Upper lobe of left lung (tissue), 4 donors: ENCODE measurements around the gene SPDYE16.
"Not testable (repeated sequence)": the region's sequence is repeated elsewhere in the genome, so short reads cannot be mapped to it uniquely, and the experiment has no call there.

Source experiments
- CTCF ChIP-seq, 6 experiments: fragments of 450-650 bp in 4 of 6; fragments of 200-600 bp in 2 of 6; sonication (generic) in 2 of 6; IDR thresholded peaks; one replicate each; pipeline ENCODE4 v1.5.1; 2016 to 2019; ENCODE audit warnings: antibody characterized with exemption in 6 of 6
- POLR2A ChIP-seq, 4 donors: fragments of 450-650 bp; IDR thresholded peaks; one replicate each; pipeline ENCODE4 v1.5.1; 2016 to 2017; ENCODE audit warnings: antibody characterized with exemption in 4 of 4, mild to moderate bottlenecking in 2 of 4
- POLR2AphosphoS5 ChIP-seq, 2 donors: sonication (generic); formaldehyde crosslinking; IDR thresholded peaks; one replicate each; pipeline ENCODE4 v1.5.1; 2017; ENCODE audit warnings: antibody characterized with exemption in 2 of 2

DNA sequence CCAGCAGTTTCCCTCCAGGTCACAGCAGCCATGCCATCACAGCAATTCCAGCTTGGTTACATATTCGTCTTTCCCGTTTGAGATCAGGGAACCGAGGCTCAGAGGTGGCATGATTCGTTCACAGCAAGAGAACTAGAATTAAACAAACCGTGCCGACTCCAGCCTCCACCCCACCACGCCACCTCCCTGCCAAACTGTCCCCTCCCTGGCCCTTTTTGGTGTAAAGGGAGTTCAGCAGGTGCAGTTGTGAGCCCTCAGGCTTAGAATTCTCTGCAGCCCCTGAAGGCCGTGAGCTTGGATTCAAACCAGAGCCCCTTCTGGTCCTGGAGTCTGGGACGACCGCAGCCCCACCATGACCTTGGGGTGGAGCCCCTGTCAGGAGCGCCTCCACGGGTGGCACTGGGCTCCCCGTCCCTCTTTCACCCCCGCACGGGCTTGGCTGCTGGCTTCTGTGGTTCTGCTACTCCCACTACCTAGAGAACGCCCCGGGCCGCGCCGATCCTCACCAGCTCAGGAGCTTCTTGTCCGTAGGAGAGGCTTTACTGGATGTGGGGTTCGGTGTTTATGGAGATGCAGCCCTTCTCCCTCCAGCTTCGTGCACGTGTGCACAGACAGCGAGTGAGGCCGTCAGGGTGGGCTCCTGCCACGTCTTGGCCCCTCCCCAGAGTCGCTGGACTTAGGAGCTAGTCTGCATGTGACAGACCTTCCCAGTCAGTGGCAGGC is 43.7 kb downstream of the SPDYE16 start:
- TF ChIP-seq CTCF, POLR2A, POLR2AphosphoS5 (IDR thresholded peaks at IDR 0.05): not testable (repeated sequence)
